KG1 (cell line): Measurements from ENCODE around the gene AXL.
A peak's percentile ranks its signal among the peaks of the same experiment; 100 is the strongest.
"Not testable (repeated sequence)": the region's sequence is repeated elsewhere in the genome, so short reads cannot be mapped to it uniquely, and the experiment has no call there.

Experiments
- DNase-seq: peaks from one replicate; lab custom pipeline; 2025; lab: John Stamatoyannopoulos, UW

Gene AXL

GRCh38 chr19:41276231-41276630 lies 57.2 kb downstream of the AXL start:
- DNase-seq = no peak

- DNase-seq = no peak
Observed at GRCh38 chr19:41278478-41278877, 59.5 kb downstream of the AXL start.

- DNase-seq = no peak
Observed at GRCh38 chr19:41288673-41289530, 69.9 kb downstream of the AXL start.

- not testable (repeated sequence) for DNase-seq
Observed at GRCh38 chr19:41289814-41290213, 70.8 kb downstream of the AXL start.

GRCh38 chr19:41294393-41294792 lies 75.4 kb downstream of the AXL start:
- no peak for DNase-seq

- DNase-seq = no peak
Observed at GRCh38 chr19:41295499-41295898, 76.5 kb downstream of the AXL start.

- DNase-seq = no peak
Observed at GRCh38 chr19:41296433-41296871, 77.4 kb downstream of the AXL start.

- DNase-seq = no peak
Observed at GRCh38 chr19:41297628-41298347, 78.8 kb downstream of the AXL start.

GRCh38 chr19:41298348-41298964 lies 79.4 kb downstream of the AXL start:
- DNase-seq = peak; percentile 7

- no peak for DNase-seq
Observed at GRCh38 chr19:41299046-41299754, 80.2 kb downstream of the AXL start.

- no peak for DNase-seq
Observed at GRCh38 chr19:41299755-41300089, 80.7 kb downstream of the AXL start.

GRCh38 chr19:41300555-41300954 lies 81.5 kb downstream of the AXL start:
- no peak for DNase-seq

- no peak for DNase-seq
Observed at GRCh38 chr19:41302624-41303351, 83.8 kb downstream of the AXL start.

- no peak for DNase-seq
Observed at GRCh38 chr19:41303954-41304353, 84.9 kb downstream of the AXL start.

- no peak for DNase-seq
Observed at GRCh38 chr19:41304706-41305483, 85.9 kb downstream of the AXL start.

GRCh38 chr19:41305927-41306793 lies 87.1 kb downstream of the AXL start:
- no peak for DNase-seq

- DNase-seq = no peak
Observed at GRCh38 chr19:41307090-41307875, 88.3 kb downstream of the AXL start.

GRCh38 chr19:41307954-41308449 lies 89.0 kb downstream of the AXL start:
- no peak for DNase-seq
